Stimulated activated CD4-positive, alpha-beta T cell treated with anti-CD3 and anti-CD28 coated beads, Interleukin-4, amount 100 ng/mL, for 4 hours (primary cell): ENCODE results near the gene THRB.
"Not testable (repeated sequence)": the region's sequence is repeated elsewhere in the genome, so short reads cannot be mapped to it uniquely, and the experiment has no call there.

Source experiments
- DNase-seq, 2 experiments: peaks; one replicate each; pipeline ENCODE4 v3.0.0-alpha.2; 2020

The THRB gene

GRCh38 chr3:24133942-24134341, 360.7 kb downstream of the THRB start:
- no peak for DNase-seq

- DNase-seq, result no peak
These were observed 361.2 kb downstream of the THRB start for GRCh38 chr3:24133436-24133835.

- DNase-seq, result no peak
These were observed 365.1 kb downstream of the THRB start for GRCh38 chr3:24129549-24129948.

- no peak for DNase-seq
These were observed 366.2 kb downstream of the THRB start for GRCh38 chr3:24128199-24129005.

DNA sequence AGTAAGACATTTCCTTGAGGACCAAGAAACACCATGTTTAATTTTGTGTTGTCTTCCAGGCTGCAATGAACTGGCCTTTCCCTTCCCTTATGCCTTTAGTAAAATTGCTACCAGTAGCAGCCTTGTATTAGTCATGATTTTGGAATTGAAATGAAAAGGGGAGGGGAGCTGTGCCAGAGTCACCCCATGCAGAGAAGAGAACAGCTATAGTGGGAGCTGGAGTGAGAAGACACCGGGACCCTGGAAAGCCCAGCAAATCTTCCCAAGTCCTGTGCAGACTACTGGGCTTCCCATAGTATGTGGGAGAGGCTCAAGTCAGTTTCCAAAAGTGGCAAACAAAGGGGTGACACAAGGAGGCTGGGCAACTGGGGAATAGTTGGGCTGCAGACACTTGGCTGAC, 371.1 kb downstream of the THRB start:
- DNase-seq, result no peak

DNA sequence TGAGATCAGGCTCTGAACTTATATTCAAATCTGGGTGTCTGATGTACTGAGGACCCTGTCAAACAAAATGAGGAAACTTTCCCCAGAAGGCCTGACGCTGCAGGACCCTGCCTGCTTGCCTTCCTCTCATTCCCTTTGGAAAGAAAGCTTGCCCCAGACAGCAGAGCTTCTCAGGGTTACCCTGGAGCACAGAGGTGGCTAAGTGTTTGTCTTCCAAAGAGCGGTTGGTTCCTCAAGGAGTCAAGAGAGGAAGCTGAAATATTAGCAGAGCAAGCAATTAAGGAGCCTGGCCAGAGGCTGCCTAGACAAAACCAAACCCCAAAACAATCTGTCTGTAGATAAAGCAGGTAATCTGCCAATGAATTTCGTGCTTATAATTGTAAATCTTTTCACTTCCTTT, 374.2 kb downstream of the THRB start:
- DNase-seq, result no peak

DNA sequence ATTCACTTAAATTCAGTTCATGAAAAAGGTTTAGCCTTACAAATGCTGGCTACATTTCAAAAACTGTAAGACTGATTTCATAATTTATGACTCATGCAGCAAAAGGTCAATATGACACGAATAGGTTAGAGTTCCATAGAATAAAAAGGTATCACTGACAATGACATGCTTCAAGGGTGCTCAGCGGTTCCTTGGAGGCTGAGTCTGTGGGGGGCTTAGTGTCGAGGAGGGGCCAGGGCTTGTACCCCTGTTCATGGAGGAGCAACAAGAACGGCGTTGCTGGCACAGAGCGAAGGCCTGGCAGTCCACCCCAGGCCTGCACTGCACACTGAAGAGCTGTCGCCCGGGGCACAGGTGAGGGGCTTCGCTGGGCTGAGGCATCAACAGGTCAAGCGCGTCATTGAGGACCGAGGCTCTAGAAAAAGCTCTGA, 375.3 kb downstream of the THRB start:
- no peak for DNase-seq

DNA sequence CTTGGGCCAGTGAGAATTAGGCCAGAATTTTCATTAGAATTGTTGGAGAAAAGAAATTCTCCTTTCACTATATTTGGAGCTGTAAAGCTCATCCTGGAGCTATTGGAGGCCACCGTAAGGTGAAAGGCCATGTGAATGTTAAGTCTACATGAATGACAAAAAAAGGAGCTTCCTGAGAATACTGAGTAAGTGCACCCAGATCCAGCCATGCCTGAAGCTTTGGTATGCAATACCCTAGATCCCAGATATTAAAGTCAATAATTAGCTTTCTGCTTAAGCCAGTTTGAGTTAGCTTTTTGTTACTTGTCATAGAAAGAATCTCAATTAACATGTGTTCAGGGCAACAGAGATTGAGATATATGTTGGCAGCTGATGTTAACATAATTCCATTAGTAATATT, 377.1 kb downstream of the THRB start:
- no peak for DNase-seq

DNA sequence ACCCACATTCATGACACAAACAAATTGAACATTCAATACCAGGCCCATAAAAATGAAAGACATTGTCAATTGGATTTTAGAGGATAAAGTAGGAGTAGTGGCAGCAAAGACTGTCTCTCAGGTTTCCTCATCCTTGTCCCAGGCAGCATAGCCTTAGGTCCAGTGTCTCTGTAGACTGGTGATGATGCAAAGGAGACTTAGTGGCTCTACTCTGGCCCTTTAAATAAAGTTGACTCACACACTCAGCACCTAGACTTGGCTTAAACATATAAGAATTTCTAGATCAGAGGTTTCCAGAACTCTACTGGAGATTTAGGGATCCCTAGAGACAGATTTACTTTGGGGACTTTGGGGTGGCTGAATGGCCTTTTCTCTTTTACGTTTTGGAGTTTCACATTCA, 382.9 kb downstream of the THRB start:
- no peak for DNase-seq

DNA sequence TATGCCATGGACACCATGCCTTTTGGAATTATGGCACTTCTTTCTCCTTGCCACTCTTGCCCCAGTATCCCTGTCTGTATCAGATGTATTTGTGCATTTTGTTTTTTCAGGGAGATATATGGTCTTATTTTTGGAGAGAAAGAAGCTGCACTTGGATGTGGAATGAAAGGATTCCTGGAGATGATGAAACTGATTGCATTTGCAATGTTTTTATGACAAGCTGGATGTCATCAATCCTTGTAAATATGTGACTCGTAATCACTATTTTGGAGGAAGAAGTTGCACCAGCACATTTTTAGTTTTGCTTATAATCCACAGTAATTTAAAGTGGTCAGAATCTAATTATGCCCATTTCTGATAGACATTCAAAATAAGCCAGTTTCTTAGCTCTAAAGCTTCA, 384.6 kb downstream of the THRB start:
- DNase-seq, result no peak

DNA sequence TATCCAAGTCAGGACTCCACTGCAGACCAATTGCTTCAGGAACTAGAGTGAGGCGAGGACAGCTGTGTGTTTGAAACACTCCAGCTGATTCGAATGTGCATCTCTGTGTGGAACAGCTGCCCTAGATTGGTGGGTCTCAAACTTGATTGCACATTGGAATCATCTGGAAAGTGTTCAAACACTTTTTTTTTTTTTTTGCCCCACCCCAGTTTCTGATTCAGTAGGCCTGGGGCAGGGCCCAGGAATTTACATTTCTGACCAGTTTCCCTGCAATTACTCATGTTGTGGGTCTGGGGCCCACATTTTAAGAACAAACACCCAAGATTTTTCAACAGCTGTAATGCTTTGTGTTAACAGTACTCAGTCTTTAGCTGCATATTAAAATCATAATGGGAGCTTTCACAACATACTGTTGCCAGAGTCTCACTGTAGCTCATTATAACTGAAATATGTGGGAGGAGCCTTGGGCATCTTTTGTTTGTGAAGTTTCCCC, 392.9 kb downstream of the THRB start:
- DNase-seq, result no peak

DNA sequence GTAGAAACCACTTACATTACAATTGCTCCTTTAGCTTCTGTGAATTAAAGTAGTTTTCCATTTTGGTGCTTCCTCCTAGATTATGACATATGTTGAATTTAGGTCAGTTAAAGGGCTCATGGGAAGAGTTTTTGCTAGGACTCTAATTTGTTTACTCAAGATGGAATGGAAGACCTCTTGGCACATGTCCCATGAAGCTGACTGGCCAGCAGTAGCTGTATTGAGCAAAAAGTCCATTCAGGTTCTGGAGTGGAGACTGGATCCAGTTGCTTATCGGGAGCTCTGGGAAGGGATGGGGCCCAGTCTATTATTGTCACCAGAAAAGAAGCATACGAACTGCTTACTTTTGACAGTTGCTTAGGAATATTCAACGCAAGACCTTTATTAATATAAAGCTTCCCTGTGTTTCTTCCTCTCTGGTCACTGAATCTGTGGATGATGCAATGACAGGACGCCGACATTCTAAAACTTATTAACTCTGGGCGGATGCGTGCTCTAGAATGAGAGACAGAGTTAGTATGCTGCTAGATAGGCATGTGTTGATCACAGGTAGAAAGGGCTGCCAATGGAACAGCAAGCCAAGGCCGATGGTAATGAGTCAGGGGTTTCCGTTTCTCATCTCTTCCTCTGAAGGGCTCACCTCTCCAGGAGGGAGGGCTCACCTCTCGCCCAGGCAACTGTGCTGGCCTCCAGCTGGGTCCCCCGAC, 393.8 kb downstream of the THRB start:
- no peak for DNase-seq

GRCh38 chr3:24096695-24097290, 397.9 kb downstream of the THRB start:
- no peak for DNase-seq

DNA sequence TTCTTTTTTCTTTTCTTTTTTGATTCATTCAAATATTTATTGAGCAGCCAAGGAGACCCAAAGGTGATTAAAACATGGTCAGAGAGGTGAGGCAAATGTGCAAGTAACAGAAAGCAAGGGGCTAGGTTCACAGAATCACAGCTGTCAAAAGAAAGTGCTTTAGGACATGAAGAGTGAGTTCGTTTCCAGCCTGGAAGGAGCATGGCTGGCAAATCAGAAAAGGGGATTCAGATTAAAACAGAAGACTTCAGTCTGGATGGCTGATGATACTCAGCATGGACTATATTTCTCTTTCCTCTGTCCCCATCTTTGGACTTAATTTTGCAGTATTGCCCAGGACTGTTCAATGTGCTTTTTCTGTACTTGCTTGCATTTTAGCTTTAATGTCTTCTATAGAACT, 398.4 kb downstream of the THRB start:
- DNase-seq, result no peak

GRCh38 chr3:24094818-24095217, 399.8 kb downstream of the THRB start:
- not testable (repeated sequence) for DNase-seq

GRCh38 chr3:24088782-24089181, 405.9 kb downstream of the THRB start:
- no peak for DNase-seq

DNA sequence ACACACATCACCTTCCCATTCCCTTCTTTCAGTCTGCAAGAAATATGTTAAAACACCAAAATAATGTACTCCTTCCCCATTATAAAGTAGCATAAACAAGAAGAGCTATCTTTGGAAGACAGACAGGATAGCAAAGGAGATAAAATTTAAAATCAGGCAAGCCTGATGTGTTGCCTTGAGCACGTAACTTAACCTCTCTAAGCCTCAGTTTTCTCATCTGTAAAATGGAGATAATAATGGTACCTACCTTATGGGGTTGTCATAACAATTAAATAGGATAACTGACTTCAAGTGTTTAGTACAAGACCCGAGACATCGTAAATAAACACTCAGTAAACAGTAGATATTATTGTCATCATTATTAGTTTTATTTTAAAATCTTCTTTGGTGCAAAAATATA, 407.2 kb downstream of the THRB start:
- DNase-seq, result no peak

- no peak for DNase-seq
These were observed 407.8 kb downstream of the THRB start for GRCh38 chr3:24086617-24087404.

DNA sequence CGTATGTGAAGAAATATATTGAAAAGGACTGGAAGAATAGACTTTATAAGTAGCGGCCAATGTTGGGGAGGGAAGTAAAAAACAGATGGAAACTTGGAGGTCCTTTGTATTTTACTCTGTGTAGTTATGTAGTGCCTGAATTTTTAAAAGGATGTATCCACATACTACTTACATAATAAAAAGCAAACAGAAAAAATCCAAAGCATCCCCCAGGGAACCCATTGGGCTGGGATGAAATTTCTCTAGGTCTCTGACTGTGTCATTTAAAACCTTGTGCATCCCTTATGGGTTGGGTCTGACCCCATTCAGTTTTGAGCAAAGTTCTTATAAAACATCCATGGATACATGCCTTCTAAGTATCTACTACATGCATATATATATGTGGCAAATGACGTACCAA, 408.4 kb downstream of the THRB start:
- no peak for DNase-seq

DNA sequence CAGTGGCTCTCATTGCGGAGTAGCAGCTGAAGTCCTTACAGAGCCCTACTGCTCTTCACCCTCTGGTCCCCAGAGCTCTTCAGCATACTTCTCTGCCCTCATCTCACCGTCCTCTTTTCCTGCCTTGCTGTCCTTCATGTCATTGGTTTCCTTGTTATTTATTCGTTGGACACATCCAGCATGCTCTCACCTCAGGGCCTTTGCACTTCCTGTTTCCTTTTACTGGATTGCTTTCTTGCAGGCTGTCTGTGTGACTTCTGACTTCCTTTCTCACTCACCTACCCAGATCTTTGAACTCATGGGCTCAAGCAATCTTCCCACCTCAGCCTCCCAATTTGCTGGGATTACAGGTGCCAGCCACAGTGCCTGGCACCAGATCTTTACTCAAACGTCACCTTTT, 422.5 kb downstream of the THRB start:
- DNase-seq, result no peak

GRCh38 chr3:24069045-24069444, 425.6 kb downstream of the THRB start:
- DNase-seq, result no peak

GRCh38 chr3:24067483-24067882, 427.2 kb downstream of the THRB start:
- no peak for DNase-seq
